ENCODE data around the gene IFNK. TPM values are rescaled to one million over a fixed set of nuclear protein-coding genes. Genes with fewer than 3 reads are reported as not detected.
"Not testable (repeated sequence)": the region's sequence is repeated elsewhere in the genome, so short reads cannot be mapped to it uniquely, and the experiment has no call there.

IFNK gene
- total RNA-seq, 1 donor, result not detected

- H3K4me3 ChIP-seq (ENCODE audit: low read length), result no peak overlapping the region
- peaks cover 12% of the 10 kb centered on the region for H3K4me1 ChIP-seq (ENCODE audit: insufficient read depth, low read length)
- H3K9me3 ChIP-seq (ENCODE audit: low read depth, low read length), result no peaks in the 10 kb centered on the region
- H3K27me3 ChIP-seq (ENCODE audit: insufficient read depth, low read length), result no peaks in the 10 kb centered on the region
These were observed 26.1 kb upstream of the IFNK start for GRCh38 chr9:27497883-27498417.

- no peaks in the 10 kb centered on the region for H3K9me3 ChIP-seq (ENCODE audit: low read depth, low read length)
- H3K4me1 ChIP-seq (ENCODE audit: insufficient read depth, low read length), result peaks cover 12% of the 10 kb centered on the region
- H3K4me3 ChIP-seq (ENCODE audit: low read length), result no peak overlapping the region
- H3K27me3 ChIP-seq (ENCODE audit: insufficient read depth, low read length), result no peaks in the 10 kb centered on the region
These were observed 24.6 kb upstream of the IFNK start for GRCh38 chr9:27499451-27499850.

- peaks cover 12% of the 10 kb centered on the region for H3K4me1 ChIP-seq (ENCODE audit: insufficient read depth, low read length)
- H3K4me3 ChIP-seq (ENCODE audit: low read length); H3K27me3 ChIP-seq (ENCODE audit: insufficient read depth, low read length); H3K9me3 ChIP-seq (ENCODE audit: low read depth, low read length): not testable (repeated sequence)
These were observed 23.2 kb upstream of the IFNK start for GRCh38 chr9:27500902-27501301.

- H3K4me3 ChIP-seq (ENCODE audit: low read length), result no peak overlapping the region
- H3K9me3 ChIP-seq (ENCODE audit: low read depth, low read length), result no peaks in the 10 kb centered on the region
- H3K27me3 ChIP-seq (ENCODE audit: insufficient read depth, low read length), result no peaks in the 10 kb centered on the region
- H3K4me1 ChIP-seq (ENCODE audit: insufficient read depth, low read length), result peaks cover 12% of the 10 kb centered on the region
These were observed 20.5 kb upstream of the IFNK start for GRCh38 chr9:27503623-27504022.

GRCh38 chr9:27504259-27504658, 19.8 kb upstream of the IFNK start:
- Histone ChIP-seq H3K4me3 (ENCODE audit: low read length) (no peak overlapping the region), H3K27me3 (ENCODE audit: insufficient read depth, low read length) (no peaks in the 10 kb centered on the region), H3K4me1 (ENCODE audit: insufficient read depth, low read length) (peaks cover 12% of the 10 kb centered on the region), H3K9me3 (ENCODE audit: low read depth, low read length) (no peaks in the 10 kb centered on the region)

GRCh38 chr9:27505744-27506161, 18.3 kb upstream of the IFNK start:
- Histone ChIP-seq H3K9me3 (ENCODE audit: low read depth, low read length) (no peaks in the 10 kb centered on the region), H3K4me3 (ENCODE audit: low read length) (no peak overlapping the region), H3K4me1 (ENCODE audit: insufficient read depth, low read length) (peaks cover 9% of the 10 kb centered on the region), H3K27me3 (ENCODE audit: insufficient read depth, low read length) (no peaks in the 10 kb centered on the region)

- Histone ChIP-seq H3K4me3 (ENCODE audit: low read length) (no peak overlapping the region), H3K4me1 (ENCODE audit: insufficient read depth, low read length) (peaks cover 1% of the 10 kb centered on the region), H3K27me3 (ENCODE audit: insufficient read depth, low read length) (no peaks in the 10 kb centered on the region), H3K9me3 (ENCODE audit: low read depth, low read length) (no peaks in the 10 kb centered on the region)
These were observed 17.1 kb upstream of the IFNK start for GRCh38 chr9:27506981-27507380.

- H3K27me3 ChIP-seq (ENCODE audit: insufficient read depth, low read length), result no peaks in the 10 kb centered on the region
- no peak overlapping the region for H3K4me3 ChIP-seq (ENCODE audit: low read length)
- no peaks in the 10 kb centered on the region for H3K9me3 ChIP-seq (ENCODE audit: low read depth, low read length)
- H3K4me1 ChIP-seq (ENCODE audit: insufficient read depth, low read length), result no peaks in the 10 kb centered on the region
These were observed 13.3 kb upstream of the IFNK start for GRCh38 chr9:27510780-27511179.

GRCh38 chr9:27511771-27512170, 12.3 kb upstream of the IFNK start:
- H3K9me3 ChIP-seq (ENCODE audit: low read depth, low read length), result no peaks in the 10 kb centered on the region
- H3K27me3 ChIP-seq (ENCODE audit: insufficient read depth, low read length), result no peaks in the 10 kb centered on the region
- H3K4me3 ChIP-seq (ENCODE audit: low read length), result no peak overlapping the region
- no peaks in the 10 kb centered on the region for H3K4me1 ChIP-seq (ENCODE audit: insufficient read depth, low read length)

GRCh38 chr9:27514551-27514950, 9.5 kb upstream of the IFNK start:
- Histone ChIP-seq H3K4me1 (ENCODE audit: insufficient read depth, low read length) (no peaks in the 10 kb centered on the region), H3K4me3 (ENCODE audit: low read length) (no peak overlapping the region), H3K9me3 (ENCODE audit: low read depth, low read length) (no peaks in the 10 kb centered on the region), H3K27me3 (ENCODE audit: insufficient read depth, low read length) (no peaks in the 10 kb centered on the region)

GRCh38 chr9:27518006-27518405, 6.1 kb upstream of the IFNK start:
- H3K4me1 ChIP-seq (ENCODE audit: insufficient read depth, low read length), result no peaks in the 10 kb centered on the region
- no peaks in the 10 kb centered on the region for H3K27me3 ChIP-seq (ENCODE audit: insufficient read depth, low read length)
- H3K4me3 ChIP-seq (ENCODE audit: low read length), result no peak overlapping the region
- H3K9me3 ChIP-seq (ENCODE audit: low read depth, low read length), result no peaks in the 10 kb centered on the region

GRCh38 chr9:27518809-27519208, 5.3 kb upstream of the IFNK start:
- Histone ChIP-seq H3K27me3 (ENCODE audit: insufficient read depth, low read length) (no peaks in the 10 kb centered on the region), H3K9me3 (ENCODE audit: low read depth, low read length) (no peaks in the 10 kb centered on the region), H3K4me1 (ENCODE audit: insufficient read depth, low read length) (no peaks in the 10 kb centered on the region), H3K4me3 (ENCODE audit: low read length) (no peak overlapping the region)

- Histone ChIP-seq H3K4me3 (ENCODE audit: low read length) (no peak overlapping the region), H3K27me3 (ENCODE audit: insufficient read depth, low read length) (no peaks in the 10 kb centered on the region), H3K9me3 (ENCODE audit: low read depth, low read length) (no peaks in the 10 kb centered on the region), H3K4me1 (ENCODE audit: insufficient read depth, low read length) (no peaks in the 10 kb centered on the region)
These were observed 4.3 kb upstream of the IFNK start for GRCh38 chr9:27519466-27520465.

- no peak overlapping the region for H3K4me3 ChIP-seq (ENCODE audit: low read length)
- no peaks in the 10 kb centered on the region for H3K9me3 ChIP-seq (ENCODE audit: low read depth, low read length)
- no peaks in the 10 kb centered on the region for H3K27me3 ChIP-seq (ENCODE audit: insufficient read depth, low read length)
- no peaks in the 10 kb centered on the region for H3K4me1 ChIP-seq (ENCODE audit: insufficient read depth, low read length)
These were observed 3.1 kb upstream of the IFNK start for GRCh38 chr9:27520986-27521385.

- Histone ChIP-seq H3K9me3 (ENCODE audit: low read depth, low read length) (no peaks in the 10 kb centered on the region), H3K4me1 (ENCODE audit: insufficient read depth, low read length) (peaks cover 4% of the 10 kb centered on the region), H3K4me3 (ENCODE audit: low read length) (no peak overlapping the region), H3K27me3 (ENCODE audit: insufficient read depth, low read length) (no peaks in the 10 kb centered on the region)
These were observed 949 bp upstream of the IFNK start for GRCh38 chr9:27523141-27523540.

- Histone ChIP-seq H3K9me3 (ENCODE audit: low read depth, low read length) (no peaks in the 10 kb centered on the region), H3K4me3 (ENCODE audit: low read length) (no peak overlapping the region), H3K4me1 (ENCODE audit: insufficient read depth, low read length) (peaks cover 24% of the 10 kb centered on the region), H3K27me3 (ENCODE audit: insufficient read depth, low read length) (no peaks in the 10 kb centered on the region)
These were observed 3.6 kb downstream of the IFNK start for GRCh38 chr9:27527702-27528075.

Measured in mononuclear cell (primary cell).